Cortex of kidney (tissue), 1 donor: ENCODE measurements around the gene FBXL13.
"Not testable (repeated sequence)": the region's sequence is repeated elsewhere in the genome, so short reads cannot be mapped to it uniquely, and the experiment has no call there.

Experiments used
- DNase-seq: peaks from one replicate; lab custom pipeline; 2025; lab: John Stamatoyannopoulos, UW

The FBXL13 gene

GRCh38 chr7:102817616-102818573 is 256.7 kb downstream of the FBXL13 start:
- DNase-seq = no peak

GRCh38 chr7:102814025-102814471 is 260.5 kb downstream of the FBXL13 start:
- DNase-seq = no peak

GRCh38 chr7:102813191-102814024 is 261.2 kb downstream of the FBXL13 start:
- DNase-seq = no peak

GRCh38 chr7:102811942-102812678 is 262.5 kb downstream of the FBXL13 start:
- no peak for DNase-seq

GRCh38 chr7:102810916-102811315 is 263.7 kb downstream of the FBXL13 start:
- DNase-seq = no peak

- DNase-seq = no peak
These were observed 268.0 kb downstream of the FBXL13 start for GRCh38 chr7:102806613-102807012.

- DNase-seq = not testable (repeated sequence)
These were observed 278.5 kb downstream of the FBXL13 start for GRCh38 chr7:102795987-102796595.

GRCh38 chr7:102794567-102794966 is 280.0 kb downstream of the FBXL13 start:
- DNase-seq = not testable (repeated sequence)

- DNase-seq = not testable (repeated sequence)
These were observed 282.8 kb downstream of the FBXL13 start for GRCh38 chr7:102791831-102792230.

GRCh38 chr7:102791367-102791766 is 283.2 kb downstream of the FBXL13 start:
- not testable (repeated sequence) for DNase-seq

GRCh38 chr7:102790364-102791100 is 284.1 kb downstream of the FBXL13 start:
- not testable (repeated sequence) for DNase-seq

GRCh38 chr7:102788770-102789169 is 285.8 kb downstream of the FBXL13 start:
- not testable (repeated sequence) for DNase-seq

- not testable (repeated sequence) for DNase-seq
These were observed 293.7 kb downstream of the FBXL13 start for GRCh38 chr7:102780926-102781325.

- DNase-seq = not testable (repeated sequence)
These were observed 295.9 kb downstream of the FBXL13 start for GRCh38 chr7:102778663-102779062.

GRCh38 chr7:102776217-102776616 is 298.4 kb downstream of the FBXL13 start:
- DNase-seq = not testable (repeated sequence)

GRCh38 chr7:102770467-102770866 is 304.1 kb downstream of the FBXL13 start:
- not testable (repeated sequence) for DNase-seq

GRCh38 chr7:102769657-102770192 is 304.9 kb downstream of the FBXL13 start:
- DNase-seq = not testable (repeated sequence)

GRCh38 chr7:102763295-102763905 is 311.2 kb downstream of the FBXL13 start:
- not testable (repeated sequence) for DNase-seq
